Activated B cell treated with CpG ODN at 0.5 μM for 24 hours (primary cell): ENCODE measurements around the gene AKR1D1. TPM values are rescaled to one million over a fixed set of nuclear protein-coding genes. Genes with fewer than 3 reads are reported as not detected.

Source experiments
- ATAC-seq: fragments of 200-7000 bp; cut with Tn5 transposase; one replicate; pipeline ENCODE4 v1.10.0; 2021; ENCODE audit warnings: low read depth, mild to moderate bottlenecking, moderate library complexity
- CTCF ChIA-PET: fragments of 350-600 bp; sonication (Branson Sonifier 250); formaldehyde crosslinking; loops from one replicate; lab custom pipeline; 2021; ENCODE audit warnings: antibody characterized with exemption; lab: Charles Lee
- POLR2A ChIA-PET: fragments of 350-600 bp; sonication (Branson Sonifier 250); formaldehyde crosslinking; loops from one replicate; lab custom pipeline; 2021; ENCODE audit warnings: antibody characterized with exemption; lab: Charles Lee
- DNase-seq: peaks from one replicate; pipeline ENCODE4 v3.0.0; 2022
- H3K27ac Mint-ChIP-seq: one replicate; pipeline ENCODE4 v1.8.0; 2020; ENCODE audit warnings: mixed read lengths
- H3K27me3 Mint-ChIP-seq: one replicate; pipeline ENCODE4 v1.8.0; 2021; ENCODE audit warnings: mixed read lengths
- H3K36me3 Mint-ChIP-seq: one replicate; pipeline ENCODE4 v1.8.0; 2021; ENCODE audit warnings: low read depth, mixed read lengths
- H3K4me1 Mint-ChIP-seq: one replicate; pipeline ENCODE4 v1.8.0; 2021; ENCODE audit warnings: mixed read lengths
- H3K4me3 Mint-ChIP-seq: one replicate; pipeline ENCODE4 v1.8.0; 2020; ENCODE audit warnings: mild to moderate bottlenecking, mixed read lengths
- H3K9me3 Mint-ChIP-seq: one replicate; pipeline ENCODE4 v1.8.0; 2020; ENCODE audit warnings: mixed read lengths
- CTCF ChIP-seq: fragments of 200-600 bp; IDR thresholded peaks from one replicate; pipeline ENCODE4 v1.8.0; 2022; ENCODE audit warnings: antibody characterized with exemption, mild to moderate bottlenecking
- intact Hi-C: fragments of 100-400 bp; cut with micrococcal nuclease; formaldehyde crosslinking; loops from one replicate; pipeline ENCODE4 v1.15.1; 2024
- total RNA-seq: library from RNA; stranded (reverse); gene quantifications from 2 replicates; pipeline ENCODE4 v1.2.3, GENCODE V29; 2022

AKR1D1 gene
- total RNA-seq, 1 donor from 2014 or later = not detected

GRCh38 chr7:138077809-138078208 lies 1.6 kb downstream of the AKR1D1 start:
- Mint-ChIP-seq H3K9me3 (peaks cover 8% of the 10 kb centered on the region), H3K27me3 (peaks cover 2% of the 10 kb centered on the region), H3K4me1 (peaks cover 22% of the 10 kb centered on the region), H3K4me3 (no peak overlapping the region), H3K36me3 (no peaks in the 10 kb centered on the region), H3K27ac (no peak overlapping the region)
- ATAC-seq (no peak), DNase-seq (no peak)
- intact Hi-C loops = no loop called here
- no peak for TF ChIP-seq CTCF
- ChIA-PET CTCF (no interaction called here), POLR2A (no interaction called here)

- ATAC-seq (no peak), DNase-seq (no peak)
- Mint-ChIP-seq H3K27me3 (peaks cover 2% of the 10 kb centered on the region), H3K4me1 (peaks cover 19% of the 10 kb centered on the region), H3K36me3 (no peaks in the 10 kb centered on the region), H3K9me3 (peaks cover 8% of the 10 kb centered on the region), H3K4me3 (no peak overlapping the region), H3K27ac (no peak overlapping the region)
- TF ChIP-seq CTCF = no peak
- CTCF ChIA-PET = no interaction called here
- POLR2A ChIA-PET = no interaction called here
- intact Hi-C loops = no loop called here
Observed at GRCh38 chr7:138079137-138079536, 2.9 kb downstream of the AKR1D1 start.

DNA sequence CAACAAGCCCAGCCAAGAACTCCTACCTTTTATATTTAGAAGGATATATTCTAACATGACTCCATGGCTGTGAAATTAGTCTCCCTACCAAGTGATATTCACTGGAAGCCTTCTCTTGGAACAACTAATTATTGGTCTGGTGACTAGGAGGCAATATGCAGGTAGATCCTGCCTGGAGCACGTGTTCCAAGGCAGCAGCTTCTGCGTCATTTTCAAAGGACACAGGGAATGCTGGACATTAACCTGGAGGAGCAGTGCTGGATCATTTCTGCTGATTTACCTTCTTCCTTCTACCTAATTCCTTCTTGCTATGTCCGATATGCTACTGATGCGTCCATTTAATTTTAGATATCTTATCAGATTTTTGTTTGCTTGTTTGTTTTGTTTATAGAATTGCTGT lies 5.6 kb downstream of the AKR1D1 start:
- no peak for ATAC-seq
- Mint-ChIP-seq H3K27me3 (peaks cover 2% of the 10 kb centered on the region), H3K4me3 (no peak overlapping the region), H3K4me1 (no peaks in the 10 kb centered on the region), H3K36me3 (no peaks in the 10 kb centered on the region), H3K9me3 (no peaks in the 10 kb centered on the region), H3K27ac (no peak overlapping the region)
- CTCF ChIA-PET = interaction anchor here (0.6 kb wide), 1 partner anchor 66 kb away, joined by 3 read pairs; no protein-coding TSS in a partner anchor
- intact Hi-C loops = no loop called here
- TF ChIP-seq CTCF = no peak
- no peak for DNase-seq
- POLR2A ChIA-PET = no interaction called here

GRCh38 chr7:138083859-138084258 lies 7.6 kb downstream of the AKR1D1 start:
- Mint-ChIP-seq H3K9me3 (no peaks in the 10 kb centered on the region), H3K4me1 (no peaks in the 10 kb centered on the region), H3K27me3 (peaks cover 2% of the 10 kb centered on the region), H3K27ac (no peak overlapping the region), H3K4me3 (no peak overlapping the region), H3K36me3 (no peaks in the 10 kb centered on the region)
- intact Hi-C loops = no loop called here
- ATAC-seq (no peak), DNase-seq (no peak)
- CTCF ChIA-PET = no interaction called here
- TF ChIP-seq CTCF = no peak
- POLR2A ChIA-PET = no interaction called here

DNA sequence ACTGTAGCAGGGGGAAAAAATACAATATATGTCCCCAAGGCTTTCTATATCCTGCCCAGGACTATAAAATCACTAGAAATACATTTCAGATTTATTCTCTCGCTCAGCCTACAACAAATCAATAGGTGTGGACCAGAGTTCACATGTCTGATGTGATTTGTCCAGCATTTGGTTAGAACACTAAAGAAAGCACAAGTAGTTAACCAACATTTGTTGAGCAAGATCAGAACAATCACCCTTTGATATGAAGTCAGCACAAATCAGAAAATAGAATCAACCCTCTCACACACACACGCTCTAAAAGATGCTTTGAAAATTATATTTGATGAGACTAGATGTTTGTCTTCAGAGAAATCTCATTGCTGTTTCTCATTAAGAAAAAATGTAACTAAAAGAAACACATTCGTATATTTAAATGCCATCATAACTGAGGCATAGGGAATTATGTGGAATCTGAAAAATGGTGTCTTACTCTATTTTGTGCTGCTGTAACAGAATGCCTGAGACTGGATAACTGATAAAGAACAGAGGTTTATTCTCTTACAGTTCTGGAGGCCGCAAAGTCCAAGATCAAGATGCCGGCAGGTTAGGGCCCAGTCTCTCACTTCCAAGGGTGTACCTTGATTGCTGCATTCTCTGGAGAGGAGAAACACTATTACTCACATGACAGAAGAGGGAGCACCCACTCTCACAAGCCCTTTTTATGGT lies 10.5 kb downstream of the AKR1D1 start:
- H3K9me3 Mint-ChIP-seq = no peaks in the 10 kb centered on the region
- no peak for DNase-seq
- no peaks in the 10 kb centered on the region for H3K36me3 Mint-ChIP-seq
- intact Hi-C loops = no loop called here
- TF ChIP-seq CTCF = no peak
- peaks cover 4% of the 10 kb centered on the region for H3K4me1 Mint-ChIP-seq
- ChIA-PET POLR2A (no interaction called here), CTCF (no interaction called here)
- peaks cover 2% of the 10 kb centered on the region for H3K27me3 Mint-ChIP-seq
- no peak overlapping the region for H3K27ac Mint-ChIP-seq
- no peak for ATAC-seq
- no peak overlapping the region for H3K4me3 Mint-ChIP-seq
